A549 (cell line): ENCODE results near the gene CD109.

Experiments
- CTCF ChIP-seq: fragments of >200 bp; sonication (Bioruptor Twin); formaldehyde crosslinking; IDR thresholded peaks from 3 replicates; pipeline ENCODE4 v1.5.1; 2016
- EP300 ChIP-seq, 2 experiments: fragments of >200 bp; sonication (Bioruptor Twin); formaldehyde crosslinking; IDR thresholded peaks; 2 replicates in 1 of 2; 3 replicates in 1 of 2; pipeline ENCODE4 v1.6.1; 2016 to 2017
- FOSB ChIP-seq: fragments of 250-450 bp; sonication (Bioruptor Pico); IDR thresholded peaks from 2 replicates; pipeline ENCODE4 v1.5.0; 2020; ENCODE audit warnings: mild to moderate bottlenecking, moderate library complexity
- GATA3 ChIP-seq: IDR thresholded peaks from 2 replicates; pipeline ENCODE4 v1.6.1; 2012; ENCODE audit warnings: borderline replicate concordance
- HDAC2 ChIP-seq: fragments of 200-600 bp; sonication (generic); IDR thresholded peaks from 2 replicates; pipeline ENCODE4 v1.6.1; 2016
- HOXA7 ChIP-seq: fragments of 250-450 bp; sonication (Bioruptor Pico); IDR thresholded peaks from 2 replicates; pipeline ENCODE4 v1.5.0; 2020; ENCODE audit warnings: mild to moderate bottlenecking, moderate library complexity
- JUN ChIP-seq, 2 experiments: fragments of >200 bp; sonication (Bioruptor Twin); formaldehyde crosslinking; IDR thresholded peaks; 2 replicates in 1 of 2; 3 replicates in 1 of 2; pipeline ENCODE4 v1.6.1; 2016 to 2017
- RARB ChIP-seq: fragments of 250-450 bp; sonication (Bioruptor Pico); IDR thresholded peaks from 2 replicates; pipeline ENCODE4 v1.8.0; 2021; ENCODE audit warnings: mild to moderate bottlenecking, moderate library complexity
- TF ChIP-seq, protein P1 (sequence below): IDR thresholded peaks from 2 replicates; pipeline ENCODE4 v1.6.1; 2012
- TF ChIP-seq, protein P2 (sequence below): fragments of 150-350 bp; IDR thresholded peaks from 2 replicates; pipeline ENCODE4 v1.6.1; 2014; ENCODE audit warnings: low read depth, mild to moderate bottlenecking, low read length
- TF ChIP-seq, protein P3 (sequence below): IDR thresholded peaks from 2 replicates; pipeline ENCODE4 v1.6.1; 2012

DNA sequence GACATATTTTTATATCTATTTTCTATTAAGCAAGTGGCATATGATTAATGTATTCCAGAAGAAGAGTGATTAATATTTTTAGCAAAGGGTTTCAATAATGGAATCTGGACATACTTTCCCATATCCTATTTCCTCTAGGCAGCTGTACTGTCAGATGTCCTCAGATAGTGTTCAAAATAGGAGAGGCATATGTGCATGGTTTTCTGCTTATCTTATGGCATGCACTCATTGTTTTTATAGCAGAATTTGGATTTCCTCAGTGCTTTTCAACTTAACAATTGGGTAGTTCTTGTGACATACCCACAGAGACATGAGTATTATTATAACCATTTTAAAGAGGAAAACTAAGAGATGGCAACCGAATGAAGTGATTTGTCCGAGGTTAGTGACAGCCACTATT lies 29.6 kb upstream of the CD109 start:
- TF ChIP-seq CTCF (no peak), GATA3 (no peak), FOSB (CRISPR knock-in tag) (no peak), EP300 (IDR thresholded peaks at IDR 0.05) (no peak), JUN (IDR thresholded peaks at IDR 0.05) (no peak), RARB (CRISPR knock-in tag) (no peak), HOXA7 (CRISPR knock-in tag) (no peak), HDAC2 (no peak)
- TF ChIP-seq, protein P1, sequence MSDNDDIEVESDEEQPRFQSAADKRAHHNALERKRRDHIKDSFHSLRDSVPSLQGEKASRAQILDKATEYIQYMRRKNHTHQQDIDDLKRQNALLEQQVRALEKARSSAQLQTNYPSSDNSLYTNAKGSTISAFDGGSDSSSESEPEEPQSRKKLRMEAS = no peak
- TF ChIP-seq, protein P2, sequence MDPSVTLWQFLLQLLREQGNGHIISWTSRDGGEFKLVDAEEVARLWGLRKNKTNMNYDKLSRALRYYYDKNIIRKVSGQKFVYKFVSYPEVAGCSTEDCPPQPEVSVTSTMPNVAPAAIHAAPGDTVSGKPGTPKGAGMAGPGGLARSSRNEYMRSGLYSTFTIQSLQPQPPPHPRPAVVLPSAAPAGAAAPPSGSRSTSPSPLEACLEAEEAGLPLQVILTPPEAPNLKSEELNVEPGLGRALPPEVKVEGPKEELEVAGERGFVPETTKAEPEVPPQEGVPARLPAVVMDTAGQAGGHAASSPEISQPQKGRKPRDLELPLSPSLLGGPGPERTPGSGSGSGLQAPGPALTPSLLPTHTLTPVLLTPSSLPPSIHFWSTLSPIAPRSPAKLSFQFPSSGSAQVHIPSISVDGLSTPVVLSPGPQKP = no peak
- TF ChIP-seq, protein P3, sequence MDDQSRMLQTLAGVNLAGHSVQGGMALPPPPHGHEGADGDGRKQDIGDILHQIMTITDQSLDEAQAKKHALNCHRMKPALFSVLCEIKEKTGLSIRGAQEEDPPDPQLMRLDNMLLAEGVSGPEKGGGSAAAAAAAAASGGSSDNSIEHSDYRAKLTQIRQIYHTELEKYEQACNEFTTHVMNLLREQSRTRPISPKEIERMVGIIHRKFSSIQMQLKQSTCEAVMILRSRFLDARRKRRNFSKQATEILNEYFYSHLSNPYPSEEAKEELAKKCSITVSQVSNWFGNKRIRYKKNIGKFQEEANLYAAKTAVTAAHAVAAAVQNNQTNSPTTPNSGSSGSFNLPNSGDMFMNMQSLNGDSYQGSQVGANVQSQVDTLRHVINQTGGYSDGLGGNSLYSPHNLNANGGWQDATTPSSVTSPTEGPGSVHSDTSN = no peak
